ENCODE results near the gene DEDD2.

DNA sequence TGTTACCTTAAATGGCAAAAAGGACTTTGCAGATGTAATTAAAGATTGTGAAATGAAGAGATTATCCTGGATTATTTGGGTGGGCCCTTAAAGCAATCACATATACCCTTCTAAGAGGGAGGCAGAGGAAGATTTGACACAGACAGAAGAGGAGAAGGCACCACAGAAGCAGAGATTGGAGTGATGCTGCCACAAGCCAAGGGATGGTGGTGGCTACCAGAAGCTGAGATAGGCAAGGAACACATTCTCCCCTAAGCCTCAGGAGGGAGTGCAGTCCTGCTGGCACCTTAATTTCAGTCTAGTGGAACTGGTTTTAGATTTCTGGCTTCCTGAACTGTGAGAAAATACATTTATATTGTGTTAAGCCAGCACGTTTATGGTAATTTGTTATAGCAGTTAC lies 24.2 kb downstream of the DEDD2 start:
- no peak for TF ChIP-seq POLR2A (IDR thresholded peaks at IDR 0.05)
- TF ChIP-seq, protein P1, sequence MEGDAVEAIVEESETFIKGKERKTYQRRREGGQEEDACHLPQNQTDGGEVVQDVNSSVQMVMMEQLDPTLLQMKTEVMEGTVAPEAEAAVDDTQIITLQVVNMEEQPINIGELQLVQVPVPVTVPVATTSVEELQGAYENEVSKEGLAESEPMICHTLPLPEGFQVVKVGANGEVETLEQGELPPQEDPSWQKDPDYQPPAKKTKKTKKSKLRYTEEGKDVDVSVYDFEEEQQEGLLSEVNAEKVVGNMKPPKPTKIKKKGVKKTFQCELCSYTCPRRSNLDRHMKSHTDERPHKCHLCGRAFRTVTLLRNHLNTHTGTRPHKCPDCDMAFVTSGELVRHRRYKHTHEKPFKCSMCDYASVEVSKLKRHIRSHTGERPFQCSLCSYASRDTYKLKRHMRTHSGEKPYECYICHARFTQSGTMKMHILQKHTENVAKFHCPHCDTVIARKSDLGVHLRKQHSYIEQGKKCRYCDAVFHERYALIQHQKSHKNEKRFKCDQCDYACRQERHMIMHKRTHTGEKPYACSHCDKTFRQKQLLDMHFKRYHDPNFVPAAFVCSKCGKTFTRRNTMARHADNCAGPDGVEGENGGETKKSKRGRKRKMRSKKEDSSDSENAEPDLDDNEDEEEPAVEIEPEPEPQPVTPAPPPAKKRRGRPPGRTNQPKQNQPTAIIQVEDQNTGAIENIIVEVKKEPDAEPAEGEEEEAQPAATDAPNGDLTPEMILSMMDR (IDR thresholded peaks at IDR 0.05), result no peak
